HCT116 (cell line): Measurements from ENCODE around the gene BTBD9. TPM values are rescaled to one million over a fixed set of nuclear protein-coding genes. Genes with fewer than 3 reads are reported as not detected.
"Not testable (repeated sequence)": the region's sequence is repeated elsewhere in the genome, so short reads cannot be mapped to it uniquely, and the experiment has no call there.

Source experiments
- ATAC-seq: fragments of 200-7000 bp; cut with Tn5 transposase; 2 replicates; pipeline ENCODE4 v1.9.1; 2020; ENCODE audit warnings: mild to moderate bottlenecking, moderate library complexity
- BruUV-seq: library from RNA; stranded (reverse); fragments of 400-500 nt; replicated peaks from 2 replicates; lab custom pipeline; 2021; lab: Mats Ljungman, UMichigan
- CTCF ChIA-PET: fragments of 300-600 bp; sonication (Branson Sonifier 250); formaldehyde crosslinking; loops from one replicate; lab custom pipeline; 2021; ENCODE audit warnings: antibody characterized with exemption; lab: Charles Lee
- POLR2A ChIA-PET: fragments of 300-600, 350-600 bp; sonication (Branson Sonifier 250); formaldehyde crosslinking; loops from one replicate; lab custom pipeline; 2021; ENCODE audit warnings: antibody characterized with exemption; lab: Charles Lee
- RAD21 ChIA-PET, 2 experiments: fragments of 300-600 bp; sonication (Branson Sonifier 250); formaldehyde crosslinking; loops; one replicate each; lab custom pipeline; 2023; ENCODE audit warnings: low total read pairs in 2 of 2; ENCODE audit not compliant: uncharacterized antibody in 2 of 2, unreplicated experiment in 2 of 2, low non-redundant PET in 1 of 2; lab: Charles Lee
- DNase-seq: peaks from one replicate; pipeline ENCODE4 v3.0.0-alpha.2; 2010; ENCODE audit warnings: low read depth, low spot score
- H2AFZ ChIP-seq: fragments of 200-600 bp; shearing (Covaris generic), sonication (generic); 2 replicates; pipeline ENCODE4 v1.6.1; 2017; ENCODE audit warnings: low read depth, mixed run types, mixed read lengths, antibody characterized with exemption, low read length; ENCODE audit not compliant: poor library complexity, severe bottlenecking
- H3K27ac ChIP-seq: 2 replicates; pipeline ENCODE4 v1.5.1; 2012; ENCODE audit warnings: low read depth, low read length
- H3K27me3 ChIP-seq: fragments of 200-600 bp; sonication (generic); 2 replicates; pipeline ENCODE4 v1.6.1; 2016; ENCODE audit warnings: mixed run types, low read length, mixed read lengths; ENCODE audit not compliant: insufficient read depth
- H3K36me3 ChIP-seq, 2 experiments: fragments of 200-500 bp in 1 of 2; fragments of 200-600 bp in 1 of 2; sonication (Bioruptor generic) in 1 of 2; sonication (generic) in 1 of 2; 2 replicates each; pipeline versions ENCODE4 v1.5.1 to v1.6.1; 2014 to 2016; ENCODE audit warnings: low read length in 2 of 2, inconsistent platforms in 1 of 2, mixed read lengths in 1 of 2, mixed run types in 1 of 2; ENCODE audit not compliant: insufficient read depth in 2 of 2, control insufficient read depth in 1 of 2
- H3K4me1 ChIP-seq, 2 experiments: fragments of 200-600 bp in 1 of 2; sonication (generic) in 1 of 2; 2 replicates each; pipeline versions ENCODE4 v1.5.1 to v1.6.1; 2012 to 2017; ENCODE audit warnings: low read length in 2 of 2, inconsistent platforms in 1 of 2, mild to moderate bottlenecking in 1 of 2, mixed read lengths in 1 of 2, mixed run types in 1 of 2, moderate library complexity in 1 of 2; ENCODE audit not compliant: insufficient read depth in 2 of 2, control insufficient read depth in 1 of 2
- H3K4me2 ChIP-seq: fragments of 200-600 bp; sonication (generic); 2 replicates; pipeline ENCODE4 v1.6.1; 2017; ENCODE audit warnings: mixed run types, low read length, mixed read lengths
- H3K4me3 ChIP-seq, 2 experiments: fragments of 200-600 bp in 1 of 2; sonication (generic) in 1 of 2; replicated peaks in 1 of 2; 2 replicates each; pipeline ENCODE4 v1.5.1; 2011 to 2016; ENCODE audit warnings: low read length in 2 of 2, control low read depth in 1 of 2, low read depth in 1 of 2, mild to moderate bottlenecking in 1 of 2, mixed read lengths in 1 of 2, mixed run types in 1 of 2
- H3K79me2 ChIP-seq: fragments of 200-600 bp; sonication (generic); 2 replicates; pipeline ENCODE4 v1.6.1; 2017; ENCODE audit warnings: mild to moderate bottlenecking, mixed run types, low read length, moderate library complexity, mixed read lengths; ENCODE audit not compliant: insufficient read depth
- H3K9ac ChIP-seq: fragments of 200-600 bp; sonication (generic); 2 replicates; pipeline ENCODE4 v1.6.1; 2016; ENCODE audit warnings: low read length, mixed read lengths
- H3K9me2 ChIP-seq: fragments of 200-600 bp; sonication (generic), shearing (Covaris generic); 2 replicates; pipeline ENCODE4 v1.6.1; 2017; ENCODE audit warnings: mixed run types, mild to moderate bottlenecking, moderate library complexity; ENCODE audit not compliant: insufficient read depth
- H3K9me3 ChIP-seq, 2 experiments: fragments of 200-500 bp in 1 of 2; fragments of 200-600 bp in 1 of 2; sonication (Bioruptor generic) in 1 of 2; sonication (generic) in 1 of 2; 2 replicates each; pipeline ENCODE4 v1.6.1; 2014 to 2017; ENCODE audit warnings: low read length in 2 of 2, mixed read lengths in 2 of 2, inconsistent platforms in 1 of 2, low read depth in 1 of 2, mild to moderate bottlenecking in 1 of 2, mixed run types in 1 of 2, moderate library complexity in 1 of 2; ENCODE audit not compliant: control insufficient read depth in 1 of 2, insufficient read depth in 1 of 2
- H4K20me1 ChIP-seq: fragments of 200-600 bp; sonication (generic), shearing (Covaris generic); 2 replicates; pipeline ENCODE4 v1.6.1; 2017; ENCODE audit warnings: mixed run types, mild to moderate bottlenecking, moderate library complexity; ENCODE audit not compliant: insufficient read depth
- CBX3 ChIP-seq: IDR thresholded peaks from 2 replicates; pipeline ENCODE4 v1.6.1; 2012; ENCODE audit warnings: low read depth
- CEBPB ChIP-seq: IDR thresholded peaks from 2 replicates; pipeline ENCODE4 v1.6.1; 2012; ENCODE audit warnings: low read depth
- CTCF ChIP-seq, 3 experiments: fragments of 200-600 bp in 1 of 3; sonication (generic) in 1 of 3; IDR thresholded peaks in 2 of 3; conservative IDR thresholded peaks in 1 of 3; 2 replicates each; pipeline ENCODE4 v1.5.1; 2012 to 2017; ENCODE audit warnings: low read depth in 2 of 3, low read length in 2 of 3, antibody characterized with exemption in 1 of 3, borderline replicate concordance in 1 of 3, control low read depth in 1 of 3, mild to moderate bottlenecking in 1 of 3, mixed read lengths in 1 of 3, mixed run types in 1 of 3, moderate library complexity in 1 of 3; ENCODE audit not compliant: insufficient read depth in 1 of 3
- REST ChIP-seq: IDR thresholded peaks from 2 replicates; pipeline ENCODE4 v1.6.1; 2012; ENCODE audit warnings: low read depth
- SP1 ChIP-seq: IDR thresholded peaks from 2 replicates; pipeline ENCODE4 v1.6.1; 2012; ENCODE audit warnings: low read depth
- intact Hi-C: fragments of 100-400 bp; cut with micrococcal nuclease; formaldehyde crosslinking; loops from 2 replicates; pipeline ENCODE4 v1.10.0; 2022
- total RNA-seq: library from RNA; stranded (reverse); gene quantifications from one replicate; pipeline ENCODE4 v1.2.1, GENCODE V29; 2021; ENCODE audit not compliant: unreplicated experiment

The BTBD9 gene
- total RNA-seq, 1 experiment from 2014 or later, result 10.9 TPM

GRCh38 chr6:38347829-38348228 lies 291.9 kb downstream of the BTBD9 start:
- H3K4me3 ChIP-seq, BruUV-seq, intact Hi-C loops, H3K4me2 ChIP-seq, H3K27ac ChIP-seq, H3K9me3 ChIP-seq, H3K9ac ChIP-seq, H2AFZ ChIP-seq, H3K36me3 ChIP-seq, ATAC-seq, H3K9me2 ChIP-seq, RAD21 ChIA-PET, CTCF ChIA-PET, H3K4me1 ChIP-seq, H4K20me1 ChIP-seq, POLR2A ChIA-PET, DNase-seq, H3K79me2 ChIP-seq, H3K27me3 ChIP-seq: not testable (repeated sequence)
- peak; percentile 61 for TF ChIP-seq REST

GRCh38 chr6:38346291-38347079 lies 293.2 kb downstream of the BTBD9 start:
- Histone ChIP-seq H3K27me3 (no peaks in the 10 kb centered on the region), H3K79me2 (no peaks in the 10 kb centered on the region), H3K36me3 (no peaks in the 10 kb centered on the region), H3K4me2 (no peak overlapping the region), H3K4me1 (peaks cover 0 to 2% of the 10 kb centered on the region in 2 experiments; a peak in 1 of 4 replicates), H3K9me2 (no peaks in the 10 kb centered on the region), H3K4me3 (no peak overlapping the region), H3K9me3 (no peaks in the 10 kb centered on the region), H2AFZ (no peak overlapping the region), H4K20me1 (no peaks in the 10 kb centered on the region), H3K27ac (no peak overlapping the region), H3K9ac (no peak overlapping the region)
- BruUV-seq, result no TSS peak
- ChIA-PET CTCF (no interaction called here), RAD21 (no interaction called here), POLR2A (no interaction called here)
- DNase-seq, result no peak
- no peak for ATAC-seq
- intact Hi-C loops, result no loop called here
- TF ChIP-seq CBX3 (no peak), CTCF (IDR thresholded peaks at IDR 0.05 in 2 of 3, conservative IDR thresholded peaks at IDR 0.05 in 1 of 3; ENCODE audit: borderline replicate concordance in 1 of 3, insufficient read depth in 1 of 3, low read depth in 2 of 3, low read length in 2 of 3) (no peak), SP1 (no peak), CEBPB (no peak), REST (no peak)
